MM.1S (cell line): Measurements from ENCODE around the gene MYH6.

Experiments
- CTCF ChIP-seq: fragments of 300-600 bp; sonication (generic); IDR thresholded peaks from 2 replicates; pipeline ENCODE4 v1.5.1; 2016; ENCODE audit warnings: antibody characterized with exemption, low read length, mixed read lengths
- EZH2 ChIP-seq: fragments of 300-600 bp; sonication (generic); optimal IDR thresholded peaks from 2 replicates; pipeline ENCODE3; 2017; ENCODE audit warnings: low read depth, mild to moderate bottlenecking, antibody characterized with exemption, low read length, mixed read lengths

GRCh38 chr14:23430016-23430722, 22.1 kb upstream of the MYH6 start:
- TF ChIP-seq EZH2 (no peak), CTCF (no peak)
